T-cell (primary cell): ENCODE measurements around the gene LGI4. TPM values are rescaled to one million over a fixed set of nuclear protein-coding genes. Genes with fewer than 3 reads are reported as not detected.

Experiments
- ATAC-seq, 4 experiments: fragments of 200-7000 bp in 3 of 4; fragments of 150-1000 bp in 1 of 4; cut with Tn5 transposase; replicated peaks in 1 of 4; 1 replicate in 3 of 4; 2 replicates in 1 of 4; pipeline ENCODE4 v1.10.0; 2021; ENCODE audit warnings: moderate library complexity in 3 of 4, mild to moderate bottlenecking in 2 of 4, moderate number of reproducible peaks in 1 of 4
- CTCF ChIA-PET, 2 donors: fragments of 300-600 bp; sonication (Branson Sonifier 250); formaldehyde crosslinking; loops; one replicate each; lab custom pipeline; 2022; ENCODE audit warnings: antibody characterized with exemption in 2 of 2; lab: Charles Lee
- POLR2A ChIA-PET, 2 donors: fragments of 300-600 bp; sonication (Branson Sonifier 250); formaldehyde crosslinking; loops; one replicate each; lab custom pipeline; 2022; ENCODE audit warnings: antibody characterized with exemption in 2 of 2; lab: Charles Lee
- DNase-seq, 35 experiments: peaks; one replicate each; pipeline versions ENCODE4 v3.0.0 to v3.0.0-alpha.2; 2013 to 2023
- H3K27ac ChIP-seq: one replicate; pipeline ENCODE4 v1.5.1; 2013; ENCODE audit warnings: low read length
- H3K27me3 ChIP-seq, 2 experiments: replicated peaks in 1 of 2; 1 replicate in 1 of 2; 2 replicates in 1 of 2; pipeline versions ENCODE4 v1.6.1 to v1.7.0; 2013; ENCODE audit warnings: low read length in 1 of 2, mixed read lengths in 1 of 2; ENCODE audit not compliant: control insufficient read depth in 2 of 2, insufficient read depth in 2 of 2; ENCODE audit errors: extremely low read depth in 1 of 2
- H3K36me3 ChIP-seq, 2 donors: 1 replicate in 1 of 2; 2 replicates in 1 of 2; pipeline versions ENCODE4 v1.6.1 to v1.7.0; 2013; ENCODE audit warnings: low read length in 1 of 2; ENCODE audit not compliant: control insufficient read depth in 2 of 2, insufficient read depth in 1 of 2; ENCODE audit errors: extremely low read depth in 1 of 2
- H3K4me1 ChIP-seq, 2 experiments: 1 replicate in 1 of 2; 2 replicates in 1 of 2; pipeline versions ENCODE4 v1.6.1 to v1.7.0; 2013; ENCODE audit warnings: low read length in 2 of 2, mixed read lengths in 1 of 2; ENCODE audit not compliant: insufficient read depth in 2 of 2, control insufficient read depth in 1 of 2; ENCODE audit errors: extremely low read depth in 1 of 2
- H3K4me3 ChIP-seq, 2 donors: 1 replicate in 1 of 2; 2 replicates in 1 of 2; pipeline versions ENCODE4 v1.5.1 to v1.7.0; 2013; ENCODE audit warnings: mild to moderate bottlenecking in 2 of 2, low read length in 1 of 2, moderate library complexity in 1 of 2; ENCODE audit not compliant: control insufficient read depth in 1 of 2; ENCODE audit errors: extremely low read depth in 1 of 2
- H3K9me3 ChIP-seq: 2 replicates; pipeline ENCODE4 v1.7.0; 2013
- H3K27ac Mint-ChIP-seq, 2 donors: one replicate each; pipeline ENCODE4 v1.8.0; 2020 to 2021; ENCODE audit warnings: mild to moderate bottlenecking in 2 of 2, mixed read lengths in 2 of 2
- H3K27me3 Mint-ChIP-seq, 2 donors: one replicate each; pipeline ENCODE4 v1.8.0; 2021 to 2022; ENCODE audit warnings: mixed read lengths in 2 of 2
- H3K36me3 Mint-ChIP-seq: one replicate; pipeline ENCODE4 v1.8.0; 2021; ENCODE audit warnings: mixed read lengths
- H3K4me1 Mint-ChIP-seq, 3 donors: one replicate each; pipeline ENCODE4 v1.8.0; 2020 to 2022; ENCODE audit warnings: mixed read lengths in 3 of 3, mild to moderate bottlenecking in 1 of 3
- H3K4me3 Mint-ChIP-seq, 3 donors: one replicate each; pipeline ENCODE4 v1.8.0; 2020 to 2022; ENCODE audit warnings: mild to moderate bottlenecking in 3 of 3, mixed read lengths in 3 of 3, moderate library complexity in 3 of 3
- H3K9me3 Mint-ChIP-seq, 3 donors: one replicate each; pipeline ENCODE4 v1.8.0; 2020 to 2022; ENCODE audit warnings: mixed read lengths in 3 of 3
- WGBS: methylation state at CpG from one replicate; pipeline ENCODE4 v1.1.5; 2013; ENCODE audit warnings: missing lambda C conversion rate; ENCODE audit not compliant: insufficient coverage; 5-methylcytosine and 5-hydroxymethylcytosine counted together
- total RNA-seq, 35 experiments: library from RNA in 6 of 35; stranded (reverse) in 6 of 35; fragments of 120-200 nt in 1 of 35; gene quantifications; one replicate each; pipeline versions ENCODE4 v1.2.1 to v1.2.4 and lab custom pipeline; 2013 to 2026

LGI4 gene
- total RNA-seq, 5 donors from 2014 or later (not counting 1 experiment from before 2014, with no cell fraction given): 0.15 to 1.1 (median 0.89) TPM

DNA sequence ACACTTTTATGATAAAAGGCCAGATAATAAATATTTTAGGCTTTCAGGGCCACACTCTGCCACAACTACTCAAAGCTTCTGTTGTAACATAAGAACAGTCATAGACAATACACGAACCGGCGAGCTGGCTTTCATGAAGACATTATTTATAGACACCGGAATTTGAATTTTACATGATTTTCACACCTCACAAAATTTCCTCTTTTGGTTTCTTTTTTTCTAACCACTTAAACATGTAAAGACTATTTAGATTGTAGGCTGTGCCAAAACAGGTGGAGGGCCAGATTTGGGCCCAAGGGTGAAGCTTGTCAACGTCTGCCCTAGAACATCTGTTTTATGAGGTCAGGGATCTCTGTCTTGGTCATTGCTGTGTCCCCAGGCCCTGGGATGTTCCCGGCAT is 48.9 kb downstream of the LGI4 start:
- H3K9me3 ChIP-seq: no peaks in the 10 kb centered on the region
- peak overlapping the region; percentile 28 for H3K27ac ChIP-seq
- H3K27ac Mint-ChIP-seq: peak overlapping the region; percentile 53 to 72
- H3K4me3 Mint-ChIP-seq: peak overlapping the region in 1 of 3 donors; percentile 20
- 17% methylated on average over 3 of the region's 6 CpGs for WGBS
- peaks cover 0 to 17% of the 10 kb centered on the region in 2 experiments for H3K27me3 ChIP-seq
- ChIA-PET POLR2A (no interaction called here), CTCF (interaction anchor here (0.6 to 1.4 kb wide), 2 partner anchors 19 to 188 kb away, joined by 3 to 4 read pairs; no protein-coding TSS in a partner anchor)
- no peaks in the 10 kb centered on the region for H3K36me3 Mint-ChIP-seq
- peaks cover 0 to 33% of the 10 kb centered on the region in 2 experiments for H3K4me1 ChIP-seq
- DNase-seq (no peak), ATAC-seq (peak in 1 of 4 experiments; percentile 19)
- H3K4me3 ChIP-seq: no peak overlapping the region
- peaks cover 7 to 20% (median 12%) of the 10 kb centered on the region in 3 donors for H3K4me1 Mint-ChIP-seq
- no peaks in the 10 kb centered on the region for H3K9me3 Mint-ChIP-seq
- H3K27me3 Mint-ChIP-seq: peaks cover 0 to 7% of the 10 kb centered on the region in 2 donors
- H3K36me3 ChIP-seq: no peaks in the 10 kb centered on the region

- Histone ChIP-seq H3K36me3 (no peaks in the 10 kb centered on the region), H3K4me3 (no peak overlapping the region), H3K27ac (no peak overlapping the region), H3K4me1 (peaks cover 0 to 24% of the 10 kb centered on the region in 2 experiments), H3K9me3 (no peaks in the 10 kb centered on the region), H3K27me3 (peaks cover 0 to 17% of the 10 kb centered on the region in 2 experiments)
- Mint-ChIP-seq H3K27ac (no peak overlapping the region), H3K36me3 (no peaks in the 10 kb centered on the region), H3K4me1 (peaks cover 7 to 16% (median 7%) of the 10 kb centered on the region in 3 donors), H3K4me3 (no peak overlapping the region), H3K27me3 (no peaks in the 10 kb centered on the region), H3K9me3 (no peaks in the 10 kb centered on the region)
- DNase-seq: no peak
- ATAC-seq: no peak
- CTCF ChIA-PET: no interaction called here
- POLR2A ChIA-PET: no interaction called here
- WGBS: 83% methylated on average over 2 of the region's 3 CpGs
Observed at GRCh38 chr19:35084509-35084762, 50.4 kb downstream of the LGI4 start.

GRCh38 chr19:35083691-35084508 is 51.0 kb downstream of the LGI4 start:
- WGBS: 86% methylated on average over 12 of the region's 15 CpGs
- no peak for ATAC-seq
- peaks cover 0 to 16% of the 10 kb centered on the region in 2 experiments for H3K27me3 ChIP-seq
- no peaks in the 10 kb centered on the region for H3K36me3 Mint-ChIP-seq
- no peak overlapping the region for H3K4me3 Mint-ChIP-seq
- H3K4me1 ChIP-seq: peaks cover 0 to 24% of the 10 kb centered on the region in 2 experiments
- H3K9me3 Mint-ChIP-seq: no peaks in the 10 kb centered on the region
- H3K27ac ChIP-seq: no peak overlapping the region
- H3K4me1 Mint-ChIP-seq: peaks cover 7 to 16% (median 8%) of the 10 kb centered on the region in 3 donors
- ChIA-PET POLR2A (no interaction called here), CTCF (interaction anchor here in 1 of 2 donors (0.6 kb wide), 1 partner anchor 33 kb away, joined by 3 read pairs; no protein-coding TSS in a partner anchor)
- H3K9me3 ChIP-seq: no peaks in the 10 kb centered on the region
- peaks cover under 1 to 3% of the 10 kb centered on the region in 2 donors for H3K27me3 Mint-ChIP-seq
- H3K4me3 ChIP-seq: no peak overlapping the region
- DNase-seq: no peak
- H3K27ac Mint-ChIP-seq: peak overlapping the region in 1 of 2 donors; percentile 12
- no peaks in the 10 kb centered on the region for H3K36me3 ChIP-seq

DNA sequence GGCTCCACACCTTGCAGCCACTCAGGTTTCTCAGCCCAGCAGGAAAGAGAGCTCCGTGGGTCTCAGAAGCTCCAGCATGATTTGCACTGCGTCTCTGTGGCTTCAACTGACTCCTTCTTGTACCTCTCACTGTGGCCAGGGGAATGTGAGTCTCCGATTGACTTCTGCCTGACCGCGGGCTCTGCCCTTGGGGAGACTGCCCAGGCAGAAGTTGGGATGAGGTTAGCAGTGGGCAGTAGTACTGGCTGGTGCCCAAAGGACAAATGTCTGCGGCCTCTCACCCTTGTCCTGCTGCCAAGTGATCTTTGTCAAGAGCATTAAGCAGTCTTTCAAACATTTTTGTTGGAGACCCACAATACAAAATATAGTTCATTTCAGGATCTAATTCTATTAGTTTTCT is 53.7 kb downstream of the LGI4 start:
- DNase-seq: no peak
- Histone ChIP-seq H3K9me3 (no peaks in the 10 kb centered on the region), H3K4me1 (peaks cover 0 to 21% of the 10 kb centered on the region in 2 experiments), H3K27me3 (peaks cover 0 to 18% of the 10 kb centered on the region in 2 experiments), H3K27ac (no peak overlapping the region), H3K4me3 (no peak overlapping the region), H3K36me3 (no peaks in the 10 kb centered on the region)
- H3K36me3 Mint-ChIP-seq: no peaks in the 10 kb centered on the region
- peaks cover 6 to 12% (median 11%) of the 10 kb centered on the region in 3 donors for H3K4me1 Mint-ChIP-seq
- 63% methylated on average over 3 of the region's 6 CpGs for WGBS
- peaks cover 3 to 8% of the 10 kb centered on the region in 2 donors for H3K27me3 Mint-ChIP-seq
- H3K27ac Mint-ChIP-seq: no peak overlapping the region
- ChIA-PET CTCF (interaction anchor here in 1 of 2 donors (0.6 kb wide), 1 partner anchor 430 kb away, joined by 5 read pairs; no protein-coding TSS in a partner anchor), POLR2A (no interaction called here)
- no peaks in the 10 kb centered on the region for H3K9me3 Mint-ChIP-seq
- no peak overlapping the region for H3K4me3 Mint-ChIP-seq
- ATAC-seq: no peak

GRCh38 chr19:35080613-35081170 is 54.2 kb downstream of the LGI4 start:
- Histone ChIP-seq H3K9me3 (no peaks in the 10 kb centered on the region), H3K4me3 (no peak overlapping the region), H3K27ac (no peak overlapping the region), H3K27me3 (peaks cover 0 to 18% of the 10 kb centered on the region in 2 experiments), H3K36me3 (no peaks in the 10 kb centered on the region), H3K4me1 (peaks cover 0 to 18% of the 10 kb centered on the region in 2 experiments)
- Mint-ChIP-seq H3K4me1 (peaks cover 2 to 7% (median 7%) of the 10 kb centered on the region in 3 donors), H3K9me3 (no peaks in the 10 kb centered on the region), H3K27me3 (peaks cover 3 to 8% of the 10 kb centered on the region in 2 donors), H3K36me3 (no peaks in the 10 kb centered on the region), H3K27ac (no peak overlapping the region), H3K4me3 (no peak overlapping the region)
- POLR2A ChIA-PET: no interaction called here
- WGBS: 83% methylated on average over 15 of the region's 16 CpGs
- CTCF ChIA-PET: interaction anchor here in 1 of 2 donors (0.6 kb wide), 1 partner anchor 430 kb away, joined by 5 read pairs; no protein-coding TSS in a partner anchor
- DNase-seq (no peak), ATAC-seq (no peak)

- Histone ChIP-seq H3K4me3 (no peak overlapping the region), H3K36me3 (no peaks in the 10 kb centered on the region), H3K27me3 (peaks cover 0 to 18% of the 10 kb centered on the region in 2 experiments), H3K9me3 (no peaks in the 10 kb centered on the region), H3K4me1 (peaks cover 0 to 10% of the 10 kb centered on the region in 2 experiments), H3K27ac (no peak overlapping the region)
- POLR2A ChIA-PET: no interaction called here
- Mint-ChIP-seq H3K4me3 (no peak overlapping the region), H3K27me3 (peaks cover 3 to 8% of the 10 kb centered on the region in 2 donors), H3K36me3 (no peaks in the 10 kb centered on the region), H3K4me1 (peaks cover 0 to 6% (median 4%) of the 10 kb centered on the region in 3 donors), H3K9me3 (no peaks in the 10 kb centered on the region), H3K27ac (no peak overlapping the region)
- DNase-seq: no peak
- CTCF ChIA-PET: no interaction called here
- no peak for ATAC-seq
- 90% methylated on average over 7 of the region's 14 CpGs for WGBS
Observed at GRCh38 chr19:35079826-35080225, 55.0 kb downstream of the LGI4 start.
